Ishikawa (cell line): Measurements from ENCODE around the gene PAM.

Experiments
- CEBPB ChIP-seq: IDR thresholded peaks from 2 replicates; pipeline ENCODE4 v1.6.1; 2012
- CREB1 ChIP-seq: IDR thresholded peaks from 2 replicates; pipeline ENCODE4 v1.6.1; 2012; ENCODE audit warnings: low read depth
- EGR1 ChIP-seq: IDR thresholded peaks from 2 replicates; pipeline ENCODE4 v1.6.1; 2012
- EP300 ChIP-seq: IDR thresholded peaks from 2 replicates; pipeline ENCODE4 v1.6.1; 2012; ENCODE audit warnings: borderline replicate concordance
- FOXM1 ChIP-seq: IDR thresholded peaks from 2 replicates; pipeline ENCODE4 v1.6.1; 2012; ENCODE audit warnings: low read depth, borderline replicate concordance
- NFIC ChIP-seq: IDR thresholded peaks from 2 replicates; pipeline ENCODE4 v1.6.1; 2012
- RAD21 ChIP-seq: IDR thresholded peaks from 2 replicates; pipeline ENCODE4 v1.6.1; 2012; ENCODE audit warnings: low read depth
- TAF1 ChIP-seq: IDR thresholded peaks from 2 replicates; pipeline ENCODE4 v1.6.1; 2012; ENCODE audit warnings: low read depth, mild to moderate bottlenecking
- TCF12 ChIP-seq: IDR thresholded peaks from 2 replicates; pipeline ENCODE4 v1.6.1; 2012; ENCODE audit warnings: low read depth
- TEAD4 ChIP-seq: IDR thresholded peaks from 2 replicates; pipeline ENCODE4 v1.6.1; 2012
- YY1 ChIP-seq: IDR thresholded peaks from 2 replicates; pipeline ENCODE4 v1.6.1; 2012; ENCODE audit warnings: low read depth
- ZBTB7A ChIP-seq: IDR thresholded peaks from 2 replicates; pipeline ENCODE4 v1.6.1; 2012; ENCODE audit warnings: low read depth
- TF ChIP-seq, protein P1 (sequence below): IDR thresholded peaks from 2 replicates; pipeline ENCODE4 v1.6.1; 2012
- TF ChIP-seq, protein P2 (sequence below): IDR thresholded peaks from 2 replicates; pipeline ENCODE4 v1.6.1; 2012
- TF ChIP-seq, protein P3 (sequence below): IDR thresholded peaks from 2 replicates; pipeline ENCODE4 v1.6.1; 2012; ENCODE audit warnings: low read depth, mild to moderate bottlenecking

PAM gene

DNA sequence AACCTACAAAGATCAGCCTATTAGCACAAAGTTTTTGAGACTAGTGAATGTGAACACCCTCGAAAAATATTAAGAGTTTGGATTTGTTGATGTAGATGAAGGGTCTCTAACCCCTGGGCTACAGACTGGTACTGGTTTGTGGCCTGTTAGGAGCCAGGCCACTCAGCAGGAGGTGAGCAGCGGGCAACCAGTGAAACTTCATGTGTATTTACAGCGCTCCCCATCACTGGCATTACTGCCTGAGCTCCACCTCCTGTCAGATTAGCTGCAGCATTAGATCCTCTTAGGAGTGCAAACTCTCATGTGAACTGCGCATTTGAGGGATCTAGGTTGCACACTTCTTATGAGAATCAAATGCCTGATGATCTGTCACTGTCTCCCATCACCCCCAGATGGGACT lies 11.2 kb upstream of the PAM start:
- TF ChIP-seq TEAD4 (no peak), TAF1 (no peak), ZBTB7A (no peak), CEBPB (no peak), NFIC (no peak), CREB1 (no peak), TCF12 (no peak), RAD21 (no peak), YY1 (no peak), FOXM1 (no peak), EGR1 (no peak), EP300 (no peak)
- TF ChIP-seq, protein P1, sequence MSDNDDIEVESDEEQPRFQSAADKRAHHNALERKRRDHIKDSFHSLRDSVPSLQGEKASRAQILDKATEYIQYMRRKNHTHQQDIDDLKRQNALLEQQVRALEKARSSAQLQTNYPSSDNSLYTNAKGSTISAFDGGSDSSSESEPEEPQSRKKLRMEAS, result no peak
- TF ChIP-seq, protein P2, sequence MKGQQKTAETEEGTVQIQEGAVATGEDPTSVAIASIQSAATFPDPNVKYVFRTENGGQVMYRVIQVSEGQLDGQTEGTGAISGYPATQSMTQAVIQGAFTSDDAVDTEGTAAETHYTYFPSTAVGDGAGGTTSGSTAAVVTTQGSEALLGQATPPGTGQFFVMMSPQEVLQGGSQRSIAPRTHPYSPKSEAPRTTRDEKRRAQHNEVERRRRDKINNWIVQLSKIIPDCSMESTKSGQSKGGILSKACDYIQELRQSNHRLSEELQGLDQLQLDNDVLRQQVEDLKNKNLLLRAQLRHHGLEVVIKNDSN, result no peak
- TF ChIP-seq, protein P3, sequence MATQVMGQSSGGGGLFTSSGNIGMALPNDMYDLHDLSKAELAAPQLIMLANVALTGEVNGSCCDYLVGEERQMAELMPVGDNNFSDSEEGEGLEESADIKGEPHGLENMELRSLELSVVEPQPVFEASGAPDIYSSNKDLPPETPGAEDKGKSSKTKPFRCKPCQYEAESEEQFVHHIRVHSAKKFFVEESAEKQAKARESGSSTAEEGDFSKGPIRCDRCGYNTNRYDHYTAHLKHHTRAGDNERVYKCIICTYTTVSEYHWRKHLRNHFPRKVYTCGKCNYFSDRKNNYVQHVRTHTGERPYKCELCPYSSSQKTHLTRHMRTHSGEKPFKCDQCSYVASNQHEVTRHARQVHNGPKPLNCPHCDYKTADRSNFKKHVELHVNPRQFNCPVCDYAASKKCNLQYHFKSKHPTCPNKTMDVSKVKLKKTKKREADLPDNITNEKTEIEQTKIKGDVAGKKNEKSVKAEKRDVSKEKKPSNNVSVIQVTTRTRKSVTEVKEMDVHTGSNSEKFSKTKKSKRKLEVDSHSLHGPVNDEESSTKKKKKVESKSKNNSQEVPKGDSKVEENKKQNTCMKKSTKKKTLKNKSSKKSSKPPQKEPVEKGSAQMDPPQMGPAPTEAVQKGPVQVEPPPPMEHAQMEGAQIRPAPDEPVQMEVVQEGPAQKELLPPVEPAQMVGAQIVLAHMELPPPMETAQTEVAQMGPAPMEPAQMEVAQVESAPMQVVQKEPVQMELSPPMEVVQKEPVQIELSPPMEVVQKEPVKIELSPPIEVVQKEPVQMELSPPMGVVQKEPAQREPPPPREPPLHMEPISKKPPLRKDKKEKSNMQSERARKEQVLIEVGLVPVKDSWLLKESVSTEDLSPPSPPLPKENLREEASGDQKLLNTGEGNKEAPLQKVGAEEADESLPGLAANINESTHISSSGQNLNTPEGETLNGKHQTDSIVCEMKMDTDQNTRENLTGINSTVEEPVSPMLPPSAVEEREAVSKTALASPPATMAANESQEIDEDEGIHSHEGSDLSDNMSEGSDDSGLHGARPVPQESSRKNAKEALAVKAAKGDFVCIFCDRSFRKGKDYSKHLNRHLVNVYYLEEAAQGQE, result no peak

DNA sequence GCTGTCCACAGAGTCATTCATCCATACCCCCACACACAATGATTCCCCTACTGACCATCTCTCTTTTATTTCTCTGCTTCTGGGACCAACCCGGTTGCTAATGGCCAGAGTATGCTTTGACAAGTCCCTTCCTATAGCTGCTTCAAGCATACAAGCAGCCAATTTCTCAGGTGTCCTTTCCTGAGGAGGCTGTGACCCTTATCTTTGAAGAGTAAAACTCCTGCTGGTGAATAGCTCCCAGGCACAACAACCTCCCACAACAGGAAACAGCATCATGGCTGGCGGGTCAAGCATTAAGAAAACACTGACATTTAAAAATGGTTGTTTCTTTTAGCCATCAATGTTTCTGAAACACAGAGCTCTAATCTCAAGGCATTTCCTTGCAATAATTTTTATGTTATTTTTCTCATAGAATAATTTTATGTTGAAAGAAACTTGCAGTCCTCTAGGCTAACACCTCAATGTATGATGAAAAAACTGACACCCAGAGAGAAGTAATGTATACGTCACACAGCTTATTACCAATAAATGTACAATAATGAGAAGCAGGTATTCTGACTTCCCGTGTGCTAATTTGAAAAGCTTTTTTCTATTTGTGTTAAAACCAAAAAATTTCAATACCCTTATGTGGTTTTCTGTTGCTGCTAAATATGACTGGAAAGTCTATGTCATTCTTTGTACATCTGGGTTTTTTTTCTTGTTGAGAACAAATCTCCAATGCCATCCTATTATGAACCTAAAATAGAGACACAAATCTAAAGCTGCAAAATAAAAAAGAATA lies 7.5 kb upstream of the PAM start:
- no peak for TF ChIP-seq EGR1
- TF ChIP-seq EP300, result no peak
- no peak for TF ChIP-seq NFIC
- TF ChIP-seq TAF1, result no peak
- no peak for TF ChIP-seq CREB1
- no peak for TF ChIP-seq ZBTB7A
- TF ChIP-seq TEAD4, result no peak
- no peak for TF ChIP-seq FOXM1
- no peak for TF ChIP-seq YY1
- TF ChIP-seq, protein P3, result no peak
- TF ChIP-seq CEBPB, result no peak
- no peak for TF ChIP-seq RAD21

DNA sequence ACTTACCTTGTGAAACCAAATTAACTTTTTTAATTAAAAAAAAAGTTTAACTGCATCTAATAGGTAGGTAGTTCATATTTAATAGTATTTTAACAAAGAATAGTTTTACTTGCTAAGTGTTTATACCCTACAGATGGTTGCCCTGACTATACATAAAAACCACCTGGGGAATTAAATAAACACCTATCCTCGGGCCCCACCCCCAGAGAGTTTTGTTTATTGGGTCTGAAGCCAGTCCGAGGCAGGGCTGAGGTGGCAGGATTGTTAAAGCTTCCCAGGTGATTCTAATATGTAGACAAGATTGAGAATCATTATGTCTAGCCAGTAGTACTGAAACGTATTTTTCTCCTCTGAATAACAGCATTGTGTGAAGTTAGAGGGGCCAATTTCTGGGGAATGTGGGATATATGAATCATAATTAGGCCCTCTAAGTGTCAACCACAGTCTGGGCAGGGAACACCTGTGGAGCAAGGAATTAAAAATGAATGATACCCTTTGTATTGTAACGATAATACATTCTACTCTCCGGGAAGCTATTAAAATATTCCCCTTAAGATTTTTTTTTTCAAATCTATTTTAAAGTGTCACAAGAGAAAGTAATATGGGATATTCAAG lies 5.6 kb upstream of the PAM start:
- TF ChIP-seq TEAD4 (peak; percentile 86), TAF1 (no peak), TCF12 (peak; percentile 76), EP300 (peak; percentile 81; the same call in 1 of the 2 replicates), NFIC (peak; percentile 55; the same call in 1 of the 2 replicates), RAD21 (no peak), YY1 (no peak), FOXM1 (peak; percentile 64)
- TF ChIP-seq, protein P3, result no peak

DNA sequence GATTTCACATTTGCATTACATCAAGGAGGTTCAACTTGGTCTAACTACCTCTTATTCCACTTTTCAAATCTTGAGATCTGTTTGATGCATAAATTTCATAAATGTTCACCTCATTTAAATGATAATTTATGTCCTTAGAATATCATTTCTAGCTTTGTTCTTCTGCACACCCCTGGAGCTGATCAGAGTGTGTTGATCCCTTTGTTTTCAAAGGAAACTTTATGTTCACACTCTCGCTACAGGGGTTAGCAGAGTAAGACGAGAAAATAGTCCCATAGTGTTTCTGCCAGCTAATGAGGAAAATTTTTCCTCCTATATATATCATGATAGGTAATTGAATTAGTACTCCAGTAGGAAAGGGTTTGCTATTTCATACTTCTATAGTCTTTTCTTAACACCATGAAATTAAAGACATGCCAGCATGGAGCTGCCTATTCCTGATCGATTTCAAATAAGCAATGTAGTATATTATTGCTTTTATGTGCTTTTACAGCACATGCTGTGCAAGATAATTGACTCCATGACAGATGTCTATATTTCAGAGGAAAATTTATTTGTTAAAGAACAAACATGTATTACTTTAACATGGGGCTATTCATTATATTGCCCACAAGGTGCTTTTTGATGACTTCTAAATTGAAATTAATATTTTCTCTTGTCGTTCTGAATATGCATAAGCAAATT lies 4.8 kb upstream of the PAM start:
- TF ChIP-seq NFIC (no peak), EP300 (no peak), EGR1 (no peak), TAF1 (no peak)
